C4-2B (cell line): ENCODE results near the gene MECP2.

Experiments
- ZFX ChIP-seq: fragments of 450-650 bp; IDR thresholded peaks from 2 replicates; pipeline ENCODE4 v1.6.1; 2017
- TF ChIP-seq, protein P1 (sequence below): fragments of 450-650 bp; conservative IDR thresholded peaks from 2 replicates; pipeline ENCODE4 v1.5.1; 2017; ENCODE audit warnings: mild to moderate bottlenecking

GRCh38 chrX:154140206-154140605 lies 42.7 kb upstream of the MECP2 start:
- TF ChIP-seq, protein P1, sequence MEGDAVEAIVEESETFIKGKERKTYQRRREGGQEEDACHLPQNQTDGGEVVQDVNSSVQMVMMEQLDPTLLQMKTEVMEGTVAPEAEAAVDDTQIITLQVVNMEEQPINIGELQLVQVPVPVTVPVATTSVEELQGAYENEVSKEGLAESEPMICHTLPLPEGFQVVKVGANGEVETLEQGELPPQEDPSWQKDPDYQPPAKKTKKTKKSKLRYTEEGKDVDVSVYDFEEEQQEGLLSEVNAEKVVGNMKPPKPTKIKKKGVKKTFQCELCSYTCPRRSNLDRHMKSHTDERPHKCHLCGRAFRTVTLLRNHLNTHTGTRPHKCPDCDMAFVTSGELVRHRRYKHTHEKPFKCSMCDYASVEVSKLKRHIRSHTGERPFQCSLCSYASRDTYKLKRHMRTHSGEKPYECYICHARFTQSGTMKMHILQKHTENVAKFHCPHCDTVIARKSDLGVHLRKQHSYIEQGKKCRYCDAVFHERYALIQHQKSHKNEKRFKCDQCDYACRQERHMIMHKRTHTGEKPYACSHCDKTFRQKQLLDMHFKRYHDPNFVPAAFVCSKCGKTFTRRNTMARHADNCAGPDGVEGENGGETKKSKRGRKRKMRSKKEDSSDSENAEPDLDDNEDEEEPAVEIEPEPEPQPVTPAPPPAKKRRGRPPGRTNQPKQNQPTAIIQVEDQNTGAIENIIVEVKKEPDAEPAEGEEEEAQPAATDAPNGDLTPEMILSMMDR, result no peak
- no peak for TF ChIP-seq ZFX
